Upper lobe of left lung (tissue), 4 donors: ENCODE data around the gene DEXI.

Experiments used
- EP300 ChIP-seq, 4 donors: sonication (generic); formaldehyde crosslinking; IDR thresholded peaks; one replicate each; pipeline ENCODE4 v1.5.1; 2017; ENCODE audit warnings: antibody characterized with exemption in 4 of 4, control low read depth in 2 of 4
- POLR2A ChIP-seq, 4 donors: fragments of 450-650 bp; IDR thresholded peaks; one replicate each; pipeline ENCODE4 v1.5.1; 2016 to 2017; ENCODE audit warnings: antibody characterized with exemption in 4 of 4, mild to moderate bottlenecking in 2 of 4
- POLR2AphosphoS5 ChIP-seq, 2 donors: sonication (generic); formaldehyde crosslinking; IDR thresholded peaks; one replicate each; pipeline ENCODE4 v1.5.1; 2017; ENCODE audit warnings: antibody characterized with exemption in 2 of 2
- TF ChIP-seq, protein P1 (sequence below), 6 experiments: fragments of 450-650 bp in 4 of 6; fragments of 200-600 bp in 2 of 6; sonication (generic) in 2 of 6; IDR thresholded peaks; one replicate each; pipeline ENCODE4 v1.5.1; 2016 to 2019; ENCODE audit warnings: antibody characterized with exemption in 6 of 6

DNA sequence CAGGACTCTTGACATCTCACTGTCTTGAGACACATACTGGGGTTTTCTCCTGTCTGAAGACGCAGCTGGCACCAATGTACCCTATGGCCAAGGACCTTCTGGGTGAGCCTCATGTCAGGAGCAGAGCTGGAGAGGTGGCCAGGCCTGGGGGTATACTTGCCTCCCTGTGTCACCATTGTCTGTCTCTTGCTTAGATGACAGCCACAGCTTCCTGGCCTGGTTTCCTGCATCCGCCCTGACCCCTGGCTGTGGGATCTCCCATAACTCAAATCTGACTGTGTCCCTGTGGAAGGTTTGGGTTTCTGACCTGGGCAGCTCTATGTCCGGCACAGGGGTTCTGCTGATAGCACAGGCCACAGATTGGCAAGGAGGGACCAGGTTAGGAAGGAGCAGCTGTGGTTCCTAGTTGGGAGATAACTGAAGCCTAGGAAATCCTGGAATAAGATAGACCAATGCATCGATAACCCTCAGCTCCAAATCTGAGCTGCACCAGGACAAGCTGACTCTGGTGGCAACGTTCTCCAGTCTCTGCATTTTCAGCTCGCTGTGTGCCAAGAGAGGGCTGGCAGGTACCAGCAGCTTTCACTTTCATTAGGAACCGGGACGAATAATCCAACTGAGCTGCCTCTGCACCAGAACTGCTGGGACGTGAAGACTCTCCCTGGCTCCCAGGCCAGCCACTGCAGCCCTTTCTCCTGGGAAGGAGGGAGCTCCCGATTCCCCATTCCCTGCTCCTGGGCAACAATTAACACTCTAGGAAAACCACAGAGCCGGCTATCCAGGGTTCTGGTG lies 5.0 kb downstream of the DEXI start:
- TF ChIP-seq, protein P1, sequence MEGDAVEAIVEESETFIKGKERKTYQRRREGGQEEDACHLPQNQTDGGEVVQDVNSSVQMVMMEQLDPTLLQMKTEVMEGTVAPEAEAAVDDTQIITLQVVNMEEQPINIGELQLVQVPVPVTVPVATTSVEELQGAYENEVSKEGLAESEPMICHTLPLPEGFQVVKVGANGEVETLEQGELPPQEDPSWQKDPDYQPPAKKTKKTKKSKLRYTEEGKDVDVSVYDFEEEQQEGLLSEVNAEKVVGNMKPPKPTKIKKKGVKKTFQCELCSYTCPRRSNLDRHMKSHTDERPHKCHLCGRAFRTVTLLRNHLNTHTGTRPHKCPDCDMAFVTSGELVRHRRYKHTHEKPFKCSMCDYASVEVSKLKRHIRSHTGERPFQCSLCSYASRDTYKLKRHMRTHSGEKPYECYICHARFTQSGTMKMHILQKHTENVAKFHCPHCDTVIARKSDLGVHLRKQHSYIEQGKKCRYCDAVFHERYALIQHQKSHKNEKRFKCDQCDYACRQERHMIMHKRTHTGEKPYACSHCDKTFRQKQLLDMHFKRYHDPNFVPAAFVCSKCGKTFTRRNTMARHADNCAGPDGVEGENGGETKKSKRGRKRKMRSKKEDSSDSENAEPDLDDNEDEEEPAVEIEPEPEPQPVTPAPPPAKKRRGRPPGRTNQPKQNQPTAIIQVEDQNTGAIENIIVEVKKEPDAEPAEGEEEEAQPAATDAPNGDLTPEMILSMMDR (IDR thresholded peaks at IDR 0.05): peak in 2 of 6 experiments; percentile 15 to 20
- TF ChIP-seq EP300 (IDR thresholded peaks at IDR 0.05): no peak
- TF ChIP-seq POLR2A (IDR thresholded peaks at IDR 0.05): no peak
- no peak for TF ChIP-seq POLR2AphosphoS5 (IDR thresholded peaks at IDR 0.05)
